ENCODE measurements around the gene FAXC.
"Not testable (repeated sequence)": the region's sequence is repeated elsewhere in the genome, so short reads cannot be mapped to it uniquely, and the experiment has no call there.

Gene FAXC

DNA sequence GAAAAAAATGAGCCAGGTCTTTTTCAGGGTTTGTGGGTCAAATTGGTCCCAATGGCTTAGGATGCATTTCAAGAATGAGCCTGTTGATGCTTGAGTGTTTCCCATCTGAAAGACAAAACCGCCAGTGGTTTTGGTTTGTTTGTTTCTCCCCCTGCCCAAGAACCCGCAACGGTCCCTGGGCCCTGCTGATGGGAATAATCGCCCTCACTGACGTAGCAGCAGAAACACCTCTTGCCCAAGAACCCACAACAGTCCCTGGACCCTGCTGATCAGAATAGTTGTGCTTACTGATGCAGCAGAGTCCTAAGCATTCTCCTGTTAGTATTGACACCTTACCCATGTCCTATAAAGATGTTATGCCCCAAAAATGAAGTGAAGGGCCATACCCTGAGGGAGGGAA, 82.5 kb downstream of the FAXC start:
- H3K4me1 ChIP-seq (ENCODE audit: control insufficient read depth, insufficient read depth, low read length); H3K36me3 ChIP-seq (ENCODE audit: control insufficient read depth, insufficient read depth, low read length); H3K27me3 ChIP-seq (ENCODE audit: control insufficient read depth, insufficient read depth, low read length); H3K9ac ChIP-seq (ENCODE audit: low read length); H3K27ac ChIP-seq (ENCODE audit: low read depth, low read length); H3K4me3 ChIP-seq (ENCODE audit: low read length): not testable (repeated sequence)

DNA sequence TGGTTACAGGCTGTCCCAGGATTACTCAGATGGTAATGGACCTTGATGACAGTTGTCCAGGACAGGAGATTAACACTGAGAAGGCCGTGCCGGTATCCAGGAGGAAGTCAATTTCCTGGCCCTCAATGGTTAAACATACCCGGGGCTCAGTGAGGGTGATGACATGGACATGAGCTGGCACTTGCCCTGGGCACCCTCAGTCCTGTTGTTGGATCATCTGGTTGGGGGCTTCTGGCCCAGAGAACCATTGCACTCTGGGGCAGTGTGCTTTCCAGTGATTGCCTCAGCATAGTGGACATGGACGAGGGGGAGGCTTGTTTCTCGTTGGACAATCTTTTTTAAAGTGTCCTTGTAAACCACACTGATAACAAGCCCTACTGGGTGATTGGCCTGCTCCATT, 84.0 kb downstream of the FAXC start:
- not testable (repeated sequence) for H3K27ac ChIP-seq (ENCODE audit: low read depth, low read length); H3K4me1 ChIP-seq (ENCODE audit: control insufficient read depth, insufficient read depth, low read length); H3K27me3 ChIP-seq (ENCODE audit: control insufficient read depth, insufficient read depth, low read length); H3K36me3 ChIP-seq (ENCODE audit: control insufficient read depth, insufficient read depth, low read length); H3K4me3 ChIP-seq (ENCODE audit: low read length); H3K9ac ChIP-seq (ENCODE audit: low read length)

DNA sequence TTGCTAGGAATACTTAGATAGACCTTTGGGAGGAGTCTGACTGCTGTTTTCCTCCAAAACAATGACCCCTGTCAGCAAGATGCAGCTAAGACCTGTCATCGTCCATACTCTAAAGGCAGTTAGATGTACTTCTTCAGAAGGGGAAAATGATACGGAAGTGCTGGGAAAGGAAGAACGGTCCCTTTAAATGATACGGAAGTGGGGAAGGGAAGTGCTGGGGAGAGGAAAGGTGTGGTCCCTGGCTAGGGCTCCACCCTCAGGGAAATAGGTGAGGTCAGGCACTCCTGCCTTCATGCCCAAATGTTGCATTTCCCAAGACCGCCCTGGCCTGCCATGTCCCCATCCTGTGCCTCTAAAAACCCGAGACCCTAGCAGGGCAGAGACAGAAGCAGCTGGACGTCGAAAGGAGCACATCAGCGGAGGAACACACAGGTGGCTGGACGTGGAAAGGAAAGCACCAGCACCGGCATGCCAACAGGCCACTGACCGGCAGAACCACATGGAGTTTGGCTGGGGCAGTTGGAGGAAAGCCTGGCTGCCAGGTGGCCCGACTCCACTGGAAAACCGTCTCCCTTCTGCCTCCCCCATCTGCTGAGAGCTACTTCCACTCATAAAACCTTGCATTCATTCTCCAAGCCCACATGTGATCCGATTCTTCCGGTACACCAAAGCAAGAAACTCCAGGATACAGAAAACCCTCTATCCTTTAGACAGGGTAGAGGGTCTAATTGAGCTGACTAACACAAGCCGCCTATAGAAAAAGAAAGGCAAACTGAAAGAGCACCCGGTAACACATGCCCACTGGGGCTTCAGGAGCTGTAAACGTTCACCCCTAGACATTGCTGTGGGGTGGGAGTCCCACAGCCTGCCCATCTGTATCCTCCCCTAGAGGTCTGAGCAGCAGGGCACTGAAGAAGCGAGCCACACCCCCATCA, 94.6 kb downstream of the FAXC start:
- no peak overlapping the region for H3K27ac ChIP-seq (ENCODE audit: low read depth, low read length)
- no peak overlapping the region for H3K4me3 ChIP-seq (ENCODE audit: low read length)
- no peaks in the 10 kb centered on the region for H3K4me1 ChIP-seq (ENCODE audit: control insufficient read depth, insufficient read depth, low read length)
- H3K9ac ChIP-seq (ENCODE audit: low read length) = no peak overlapping the region
- no peaks in the 10 kb centered on the region for H3K36me3 ChIP-seq (ENCODE audit: control insufficient read depth, insufficient read depth, low read length)
- H3K27me3 ChIP-seq (ENCODE audit: control insufficient read depth, insufficient read depth, low read length) = no peaks in the 10 kb centered on the region

DNA sequence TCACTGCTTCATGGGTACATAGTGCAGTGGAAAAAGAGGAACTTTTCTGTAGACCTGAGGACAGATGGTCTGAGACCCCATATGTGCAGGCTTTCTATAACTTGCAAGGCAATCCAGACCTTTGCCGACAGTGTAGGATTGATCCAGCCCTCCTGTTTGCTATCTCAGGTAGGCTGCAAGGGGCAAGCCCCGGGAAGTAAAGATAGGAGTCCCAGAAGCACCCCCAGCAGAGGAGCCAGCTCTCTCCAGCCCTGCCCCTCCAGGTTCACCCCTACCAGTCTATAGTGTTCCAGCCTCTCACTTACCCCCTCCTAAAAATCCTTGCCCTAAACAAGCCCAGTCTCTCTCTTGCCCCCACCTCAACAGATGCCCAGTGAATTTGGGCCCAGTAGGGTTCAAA, 96.2 kb downstream of the FAXC start:
- Histone ChIP-seq H3K36me3 (ENCODE audit: control insufficient read depth, insufficient read depth, low read length) (no peaks in the 10 kb centered on the region), H3K27me3 (ENCODE audit: control insufficient read depth, insufficient read depth, low read length) (no peaks in the 10 kb centered on the region), H3K9ac (ENCODE audit: low read length) (no peak overlapping the region), H3K27ac (ENCODE audit: low read depth, low read length) (no peak overlapping the region), H3K4me3 (ENCODE audit: low read length) (no peak overlapping the region), H3K4me1 (ENCODE audit: control insufficient read depth, insufficient read depth, low read length) (no peaks in the 10 kb centered on the region)

DNA sequence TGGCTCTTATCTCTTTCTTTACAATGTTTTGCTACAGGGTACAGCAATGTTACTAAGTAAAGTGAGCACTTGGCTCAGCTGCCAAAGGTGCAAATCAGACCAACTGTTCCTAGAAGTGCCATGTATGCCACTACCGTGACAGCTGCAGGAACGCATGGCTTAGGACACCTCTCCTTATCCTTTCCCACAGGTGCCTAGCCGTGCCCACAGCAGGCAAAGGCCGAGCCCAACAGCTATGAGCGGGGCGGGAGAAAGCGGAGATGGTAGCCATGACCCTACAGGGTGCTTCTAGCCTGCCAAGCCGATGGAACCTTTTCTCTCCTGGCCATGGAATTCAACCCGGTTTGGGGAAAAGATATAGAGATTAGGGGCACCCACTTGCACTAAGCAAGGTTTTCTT, 97.1 kb downstream of the FAXC start:
- no peaks in the 10 kb centered on the region for H3K4me1 ChIP-seq (ENCODE audit: control insufficient read depth, insufficient read depth, low read length)
- no peak overlapping the region for H3K4me3 ChIP-seq (ENCODE audit: low read length)
- no peaks in the 10 kb centered on the region for H3K27me3 ChIP-seq (ENCODE audit: control insufficient read depth, insufficient read depth, low read length)
- H3K36me3 ChIP-seq (ENCODE audit: control insufficient read depth, insufficient read depth, low read length) = no peaks in the 10 kb centered on the region
- no peak overlapping the region for H3K27ac ChIP-seq (ENCODE audit: low read depth, low read length)
- no peak overlapping the region for H3K9ac ChIP-seq (ENCODE audit: low read length)

DNA sequence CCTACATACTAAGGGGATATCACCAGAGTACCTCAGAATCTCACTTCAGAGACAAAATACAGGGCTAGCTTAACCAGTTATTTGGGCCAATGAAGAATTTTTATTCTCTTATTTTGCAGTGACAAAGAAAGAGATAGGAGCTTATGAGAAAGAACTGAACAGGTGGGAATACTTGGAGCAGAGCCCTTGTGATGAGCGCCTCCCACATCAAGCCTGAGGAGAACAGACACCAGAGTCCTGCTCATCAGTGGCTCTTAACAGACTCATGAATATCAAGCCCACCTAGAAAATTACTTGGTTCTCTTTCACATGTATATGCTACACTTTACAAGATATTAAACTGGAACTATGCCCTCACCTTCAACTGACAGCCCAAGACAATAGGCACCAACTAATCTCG, 99.0 kb downstream of the FAXC start:
- H3K4me1 ChIP-seq (ENCODE audit: control insufficient read depth, insufficient read depth, low read length) = no peaks in the 10 kb centered on the region
- H3K4me3 ChIP-seq (ENCODE audit: low read length) = no peak overlapping the region
- no peak overlapping the region for H3K9ac ChIP-seq (ENCODE audit: low read length)
- H3K27ac ChIP-seq (ENCODE audit: low read depth, low read length) = no peak overlapping the region
- H3K36me3 ChIP-seq (ENCODE audit: control insufficient read depth, insufficient read depth, low read length) = no peaks in the 10 kb centered on the region
- no peaks in the 10 kb centered on the region for H3K27me3 ChIP-seq (ENCODE audit: control insufficient read depth, insufficient read depth, low read length)

DNA sequence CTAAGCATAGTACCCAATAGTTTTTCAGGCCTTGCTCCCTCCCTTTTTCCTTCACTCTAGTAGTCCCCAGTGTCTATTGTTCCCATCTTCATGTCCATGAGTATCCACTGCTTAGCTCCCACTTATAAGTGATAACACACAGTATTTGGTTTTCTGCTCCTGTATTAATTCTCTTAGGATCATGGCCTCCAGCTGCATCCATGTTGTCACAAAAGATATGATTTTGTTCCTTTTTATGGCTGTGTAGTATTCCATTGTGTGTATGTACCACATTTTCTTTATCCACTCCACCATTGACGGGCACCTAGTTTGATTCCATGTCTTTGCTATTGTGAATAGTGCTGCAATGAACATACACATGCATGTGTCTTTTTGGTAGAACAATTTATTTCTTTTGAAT, 102.9 kb downstream of the FAXC start:
- Histone ChIP-seq H3K9ac (ENCODE audit: low read length) (no peak overlapping the region), H3K4me3 (ENCODE audit: low read length) (no peak overlapping the region), H3K27ac (ENCODE audit: low read depth, low read length) (no peak overlapping the region), H3K27me3 (ENCODE audit: control insufficient read depth, insufficient read depth, low read length) (no peaks in the 10 kb centered on the region), H3K36me3 (ENCODE audit: control insufficient read depth, insufficient read depth, low read length) (no peaks in the 10 kb centered on the region), H3K4me1 (ENCODE audit: control insufficient read depth, insufficient read depth, low read length) (no peaks in the 10 kb centered on the region)

DNA sequence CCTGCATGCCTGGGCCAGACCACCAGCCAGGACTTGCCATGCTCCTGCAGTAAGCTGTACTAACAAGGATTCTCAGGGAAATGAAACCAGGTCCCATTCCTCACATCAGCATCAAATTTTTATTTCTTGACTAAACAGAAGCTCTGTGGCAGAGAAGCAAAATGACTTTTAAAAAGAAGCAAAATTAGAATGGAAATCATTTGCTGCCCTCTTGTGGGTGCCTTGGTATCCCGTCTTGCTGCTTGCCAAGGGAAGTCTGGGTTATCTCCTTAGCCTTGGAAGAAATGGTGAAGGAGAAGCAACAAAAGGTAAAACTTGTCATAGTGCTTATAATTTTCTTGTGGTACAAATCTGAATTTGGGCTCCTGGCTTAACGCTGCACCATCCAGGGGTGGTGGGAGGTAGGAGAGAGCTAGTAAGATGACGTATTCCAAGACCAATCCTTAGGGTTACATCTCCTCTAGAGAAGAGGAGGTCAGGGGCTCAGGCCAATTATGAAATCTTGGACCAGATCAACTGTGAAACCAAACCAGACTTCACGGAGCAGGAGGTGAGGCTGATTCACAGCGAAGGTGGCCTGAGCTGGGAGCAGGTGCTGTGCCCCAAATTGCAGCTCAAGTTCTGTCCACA, 107.5 kb downstream of the FAXC start:
- H3K36me3 ChIP-seq (ENCODE audit: control insufficient read depth, insufficient read depth, low read length) = no peaks in the 10 kb centered on the region
- no peaks in the 10 kb centered on the region for H3K4me1 ChIP-seq (ENCODE audit: control insufficient read depth, insufficient read depth, low read length)
- H3K27me3 ChIP-seq (ENCODE audit: control insufficient read depth, insufficient read depth, low read length) = no peaks in the 10 kb centered on the region

DNA sequence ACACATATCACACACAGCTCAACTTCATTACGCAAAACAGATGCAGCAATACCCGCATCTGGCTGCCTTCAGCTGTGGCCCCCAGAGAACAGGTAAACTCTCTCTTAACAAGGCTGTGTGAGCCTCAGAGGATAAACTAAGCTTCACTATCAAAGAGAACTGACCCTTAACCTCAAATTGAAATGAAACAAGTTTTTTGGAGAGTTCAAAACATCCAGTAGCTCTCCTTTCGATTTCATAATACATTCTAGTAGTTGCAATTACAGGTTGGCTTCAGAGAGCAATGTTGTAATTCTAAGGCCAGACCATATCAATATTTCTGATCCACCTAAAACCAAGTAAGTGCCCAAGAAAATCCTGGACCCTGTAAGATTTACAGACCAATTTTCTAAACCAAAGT, 113.5 kb downstream of the FAXC start:
- no peak overlapping the region for H3K27ac ChIP-seq (ENCODE audit: low read depth, low read length)
- no peak overlapping the region for H3K9ac ChIP-seq (ENCODE audit: low read length)
- H3K36me3 ChIP-seq (ENCODE audit: control insufficient read depth, insufficient read depth, low read length) = no peaks in the 10 kb centered on the region
- no peaks in the 10 kb centered on the region for H3K4me1 ChIP-seq (ENCODE audit: control insufficient read depth, insufficient read depth, low read length)
- H3K4me3 ChIP-seq (ENCODE audit: low read length) = no peak overlapping the region
- no peaks in the 10 kb centered on the region for H3K27me3 ChIP-seq (ENCODE audit: control insufficient read depth, insufficient read depth, low read length)

More for the DNA sequence above, 107.5 kb downstream of the FAXC start:
- no peak overlapping the region for H3K27ac ChIP-seq (ENCODE audit: low read depth, low read length)
- peak overlapping the region; percentile 16 for H3K9ac ChIP-seq (ENCODE audit: low read length)
- H3K4me3 ChIP-seq (ENCODE audit: low read length) = no peak overlapping the region

DNA sequence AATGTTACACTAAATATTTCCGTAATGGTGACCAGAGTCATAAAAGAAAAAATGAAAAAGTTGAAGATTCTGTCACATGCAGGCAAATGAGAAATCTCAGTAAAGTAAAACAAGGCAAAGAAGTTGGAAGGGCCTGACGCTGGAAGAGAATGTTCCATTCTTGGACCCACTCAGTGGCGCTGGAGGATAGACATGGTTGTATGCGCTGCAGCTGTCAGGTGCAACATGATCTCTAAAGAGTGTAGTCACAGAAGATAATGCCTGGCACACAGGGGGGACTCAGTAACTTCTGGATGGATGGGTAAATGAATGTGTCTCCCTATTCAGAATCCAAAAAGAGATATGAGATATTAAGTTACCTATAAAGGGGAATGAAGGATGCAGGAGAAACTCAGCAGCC, 116.3 kb downstream of the FAXC start:
- Histone ChIP-seq H3K27me3 (ENCODE audit: control insufficient read depth, insufficient read depth, low read length) (no peaks in the 10 kb centered on the region), H3K4me3 (ENCODE audit: low read length) (no peak overlapping the region), H3K4me1 (ENCODE audit: control insufficient read depth, insufficient read depth, low read length) (no peaks in the 10 kb centered on the region), H3K27ac (ENCODE audit: low read depth, low read length) (no peak overlapping the region), H3K9ac (ENCODE audit: low read length) (no peak overlapping the region), H3K36me3 (ENCODE audit: control insufficient read depth, insufficient read depth, low read length) (no peaks in the 10 kb centered on the region)

DNA sequence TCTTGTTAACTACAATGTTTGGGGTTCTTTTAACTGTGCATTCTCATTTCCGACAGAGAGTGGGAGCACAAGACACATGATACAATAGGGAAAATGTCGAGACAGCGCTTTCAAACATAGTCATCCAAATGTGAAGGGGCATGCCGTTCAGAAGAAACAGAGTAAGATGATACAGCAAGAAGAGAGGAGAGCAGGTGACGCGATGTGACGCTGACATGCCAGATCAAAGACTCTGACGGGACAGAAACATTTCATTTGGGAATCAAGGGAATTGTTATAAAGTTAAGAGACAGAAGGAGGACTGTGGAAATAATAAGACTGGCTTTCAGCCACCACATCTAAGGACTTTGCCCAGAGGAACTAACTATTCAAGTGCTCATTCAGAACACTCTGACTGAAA, 117.4 kb downstream of the FAXC start:
- no peaks in the 10 kb centered on the region for H3K36me3 ChIP-seq (ENCODE audit: control insufficient read depth, insufficient read depth, low read length)
- no peak overlapping the region for H3K4me3 ChIP-seq (ENCODE audit: low read length)
- no peak overlapping the region for H3K27ac ChIP-seq (ENCODE audit: low read depth, low read length)
- H3K27me3 ChIP-seq (ENCODE audit: control insufficient read depth, insufficient read depth, low read length) = no peaks in the 10 kb centered on the region
- H3K4me1 ChIP-seq (ENCODE audit: control insufficient read depth, insufficient read depth, low read length) = no peaks in the 10 kb centered on the region
- no peak overlapping the region for H3K9ac ChIP-seq (ENCODE audit: low read length)

DNA sequence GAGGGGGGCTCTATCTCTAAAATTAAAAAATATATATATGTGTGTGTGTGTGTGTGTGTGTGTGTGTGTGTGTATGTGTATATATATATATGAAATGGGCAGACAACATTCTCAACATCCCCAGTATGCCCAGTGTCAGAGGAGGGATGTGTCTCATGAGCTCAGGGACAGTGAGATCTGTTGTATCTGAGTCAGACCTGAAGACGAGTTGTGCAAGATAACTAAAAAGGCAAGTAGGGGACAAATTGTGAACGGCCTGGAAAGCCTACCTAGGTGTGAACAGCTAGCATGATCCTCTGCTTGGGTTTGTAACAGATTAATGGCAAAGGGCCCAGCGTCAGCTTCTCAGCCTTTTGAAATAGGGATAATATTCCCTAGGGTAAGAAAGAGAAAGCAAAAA, 124.3 kb downstream of the FAXC start:
- no peak overlapping the region for H3K27ac ChIP-seq (ENCODE audit: low read depth, low read length)
- H3K9ac ChIP-seq (ENCODE audit: low read length) = no peak overlapping the region
- no peaks in the 10 kb centered on the region for H3K4me1 ChIP-seq (ENCODE audit: control insufficient read depth, insufficient read depth, low read length)
- no peaks in the 10 kb centered on the region for H3K36me3 ChIP-seq (ENCODE audit: control insufficient read depth, insufficient read depth, low read length)
- H3K27me3 ChIP-seq (ENCODE audit: control insufficient read depth, insufficient read depth, low read length) = no peaks in the 10 kb centered on the region
- no peak overlapping the region for H3K4me3 ChIP-seq (ENCODE audit: low read length)

All from rectal smooth muscle tissue (tissue), 1 donor.